ENCODE results near the gene GDPD5. TPM values are rescaled to one million over a fixed set of nuclear protein-coding genes. Genes with fewer than 3 reads are reported as not detected.

GDPD5 gene
- total and polyA plus RNA-seq, 10 of the 15 experiments (the other 5 are each of a cell fraction or from before 2014, with no cell fraction given): 0.10 to 30.0 (median 6.7) TPM

DNA sequence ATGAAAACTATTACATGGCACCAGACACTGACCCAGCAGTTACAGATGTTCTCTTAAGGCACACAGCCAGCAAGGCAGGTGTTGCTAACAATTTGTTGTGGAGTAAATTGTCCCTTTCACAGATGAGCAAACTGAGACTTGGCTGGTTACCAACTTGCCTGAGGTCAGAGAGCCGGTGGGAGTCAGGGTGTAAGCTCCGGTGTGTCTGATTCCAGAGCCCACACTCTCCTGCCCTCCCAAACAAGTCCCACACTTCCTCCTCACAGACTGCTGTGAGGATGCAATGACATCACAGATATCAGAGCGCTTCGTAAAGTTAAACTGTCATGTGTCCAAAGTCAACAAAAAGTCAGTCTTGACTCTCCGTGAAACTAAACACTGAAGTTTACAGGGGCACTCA is 12.5 kb downstream of the GDPD5 start (continued):
- no peak for TF ChIP-seq EZH2 (IDR thresholded peaks at IDR 0.05; ENCODE audit: borderline replicate concordance, control insufficient read depth, low read depth, low read length)
- TF ChIP-seq, protein P1, sequence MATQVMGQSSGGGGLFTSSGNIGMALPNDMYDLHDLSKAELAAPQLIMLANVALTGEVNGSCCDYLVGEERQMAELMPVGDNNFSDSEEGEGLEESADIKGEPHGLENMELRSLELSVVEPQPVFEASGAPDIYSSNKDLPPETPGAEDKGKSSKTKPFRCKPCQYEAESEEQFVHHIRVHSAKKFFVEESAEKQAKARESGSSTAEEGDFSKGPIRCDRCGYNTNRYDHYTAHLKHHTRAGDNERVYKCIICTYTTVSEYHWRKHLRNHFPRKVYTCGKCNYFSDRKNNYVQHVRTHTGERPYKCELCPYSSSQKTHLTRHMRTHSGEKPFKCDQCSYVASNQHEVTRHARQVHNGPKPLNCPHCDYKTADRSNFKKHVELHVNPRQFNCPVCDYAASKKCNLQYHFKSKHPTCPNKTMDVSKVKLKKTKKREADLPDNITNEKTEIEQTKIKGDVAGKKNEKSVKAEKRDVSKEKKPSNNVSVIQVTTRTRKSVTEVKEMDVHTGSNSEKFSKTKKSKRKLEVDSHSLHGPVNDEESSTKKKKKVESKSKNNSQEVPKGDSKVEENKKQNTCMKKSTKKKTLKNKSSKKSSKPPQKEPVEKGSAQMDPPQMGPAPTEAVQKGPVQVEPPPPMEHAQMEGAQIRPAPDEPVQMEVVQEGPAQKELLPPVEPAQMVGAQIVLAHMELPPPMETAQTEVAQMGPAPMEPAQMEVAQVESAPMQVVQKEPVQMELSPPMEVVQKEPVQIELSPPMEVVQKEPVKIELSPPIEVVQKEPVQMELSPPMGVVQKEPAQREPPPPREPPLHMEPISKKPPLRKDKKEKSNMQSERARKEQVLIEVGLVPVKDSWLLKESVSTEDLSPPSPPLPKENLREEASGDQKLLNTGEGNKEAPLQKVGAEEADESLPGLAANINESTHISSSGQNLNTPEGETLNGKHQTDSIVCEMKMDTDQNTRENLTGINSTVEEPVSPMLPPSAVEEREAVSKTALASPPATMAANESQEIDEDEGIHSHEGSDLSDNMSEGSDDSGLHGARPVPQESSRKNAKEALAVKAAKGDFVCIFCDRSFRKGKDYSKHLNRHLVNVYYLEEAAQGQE (IDR thresholded peaks at IDR 0.05; ENCODE audit: low read depth, low read length): no peak

DNA sequence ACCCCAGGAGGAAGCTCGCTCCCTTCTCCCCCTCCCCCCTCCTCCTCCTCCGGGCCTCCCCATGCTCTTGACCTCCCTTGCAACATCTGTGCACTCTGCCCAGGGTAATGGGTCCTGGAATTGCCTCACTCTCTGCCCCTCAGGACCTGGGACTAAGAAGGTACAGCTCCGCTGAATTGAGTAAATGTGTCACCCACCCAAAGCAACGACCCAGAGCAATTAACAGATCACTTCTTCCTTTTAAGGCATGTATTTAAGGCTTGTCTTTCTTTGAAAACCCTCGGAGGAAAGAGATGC is 15.1 kb downstream of the GDPD5 start:
- BruUV-seq (replicated peaks): no TSS peak
- POLR2A ChIA-PET: interaction anchor here (0.7 to 1.5 kb wide), 2 partner anchors 10 to 442 kb away, joined by 3 read pairs; no protein-coding TSS in a partner anchor
- no peak for ATAC-seq
- in situ Hi-C loops (cut with MboI) (no loop called here), intact Hi-C loops (cut with micrococcal nuclease; ENCODE audit: unreplicated experiment) (no loop called here)
- Histone ChIP-seq H3K27me3 (replicated peaks in 1 of 2; ENCODE audit: control insufficient read depth in 2 of 2, insufficient read depth in 2 of 2, low read length in 1 of 2) (no peaks in the 10 kb centered on the region; a peak in 1 of 4 replicates), H3K4me2 (ENCODE audit: control insufficient read depth, insufficient read depth) (no peak overlapping the region), H2AFZ (ENCODE audit: control insufficient read depth, low read depth, low read length) (no peak overlapping the region), H4K20me1 (ENCODE audit: control insufficient read depth, insufficient read depth) (no peaks in the 10 kb centered on the region), H3K9me3 (replicated peaks; ENCODE audit: control insufficient read depth, insufficient read depth, low read length) (no peaks in the 10 kb centered on the region), H3K27ac (ENCODE audit: control insufficient read depth, insufficient read depth) (no peak overlapping the region), H3K36me3 (ENCODE audit: control insufficient read depth in 2 of 2, insufficient read depth in 2 of 2, low read length in 1 of 2) (no peaks in the 10 kb centered on the region), H3K4me3 (no peak overlapping the region), H3K79me2 (ENCODE audit: control insufficient read depth, insufficient read depth, low read length) (no peaks in the 10 kb centered on the region), H3K9ac (ENCODE audit: control insufficient read depth, insufficient read depth, low read length) (no peak overlapping the region), H3K4me1 (ENCODE audit: control insufficient read depth, insufficient read depth, low read length) (peaks cover 14% of the 10 kb centered on the region)
- FAIRE-seq: no peak
- 35% methylated on average over 3 of the region's 5 CpGs for WGBS (ENCODE audit: insufficient coverage, insufficient replicate concordance, low lambda C conversion rate, missing lambda C conversion rate)
- TF ChIP-seq, protein P2, sequence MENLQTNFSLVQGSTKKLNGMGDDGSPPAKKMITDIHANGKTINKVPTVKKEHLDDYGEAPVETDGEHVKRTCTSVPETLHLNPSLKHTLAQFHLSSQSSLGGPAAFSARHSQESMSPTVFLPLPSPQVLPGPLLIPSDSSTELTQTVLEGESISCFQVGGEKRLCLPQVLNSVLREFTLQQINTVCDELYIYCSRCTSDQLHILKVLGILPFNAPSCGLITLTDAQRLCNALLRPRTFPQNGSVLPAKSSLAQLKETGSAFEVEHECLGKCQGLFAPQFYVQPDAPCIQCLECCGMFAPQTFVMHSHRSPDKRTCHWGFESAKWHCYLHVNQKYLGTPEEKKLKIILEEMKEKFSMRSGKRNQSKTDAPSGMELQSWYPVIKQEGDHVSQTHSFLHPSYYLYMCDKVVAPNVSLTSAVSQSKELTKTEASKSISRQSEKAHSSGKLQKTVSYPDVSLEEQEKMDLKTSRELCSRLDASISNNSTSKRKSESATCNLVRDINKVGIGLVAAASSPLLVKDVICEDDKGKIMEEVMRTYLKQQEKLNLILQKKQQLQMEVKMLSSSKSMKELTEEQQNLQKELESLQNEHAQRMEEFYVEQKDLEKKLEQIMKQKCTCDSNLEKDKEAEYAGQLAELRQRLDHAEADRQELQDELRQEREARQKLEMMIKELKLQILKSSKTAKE (IDR thresholded peaks at IDR 0.05; ENCODE audit: low read depth, poor library complexity, severe bottlenecking): no peak
- TF ChIP-seq RELA (IDR thresholded peaks at IDR 0.05; ENCODE audit: borderline replicate concordance, partially characterized antibody) (no peak), CBFB (IDR thresholded peaks at IDR 0.05; ENCODE audit: low read depth) (no peak), RB1 (IDR thresholded peaks at IDR 0.05; ENCODE audit: borderline replicate concordance) (no peak), TARDBP (IDR thresholded peaks at IDR 0.05; ENCODE audit: borderline replicate concordance) (no peak)
- DNase-seq (ENCODE audit: low read depth, low spot score): no peak
- RAD21 ChIA-PET (ENCODE audit: unreplicated experiment): no interaction called here
- SMC1A ChIA-PET (ENCODE audit: uncharacterized antibody, unreplicated experiment): no interaction called here
- CTCF ChIA-PET: interaction anchor here (0.5 to 1.4 kb wide), 4 partner anchors 15 to 66 kb away, joined by 3 to 4 read pairs (median 3); partner anchors contain the start of gene GDPD5
